ENCODE data around the gene AP2S1. TPM values are rescaled to one million over a fixed set of nuclear protein-coding genes. Genes with fewer than 3 reads are reported as not detected.

AP2S1 gene
- total and polyA plus RNA-seq, 2 donors from 2014 or later, result 105 to 226 TPM

- Histone ChIP-seq H3K36me3 (ENCODE audit: control insufficient read depth in 2 of 3, insufficient read depth in 3 of 3, low read length in 3 of 3) (no peaks in the 10 kb centered on the region), H3K27me3 (ENCODE audit: control insufficient read depth, insufficient read depth, low read length) (no peaks in the 10 kb centered on the region), H3K9me3 (ENCODE audit: control insufficient read depth in 2 of 3, insufficient read depth in 1 of 3, low read length in 3 of 3) (no peaks in the 10 kb centered on the region), H3K4me3 (ENCODE audit: low read length in 3 of 3) (peak within 1 kb of the TSS; percentile 64 to 94 (median 91)), H3K4me1 (ENCODE audit: control insufficient read depth in 2 of 3, insufficient read depth in 2 of 3, low read depth in 1 of 3, low read length in 3 of 3) (peaks cover 6 to 24% (median 21%) of the 10 kb centered on the region in 3 donors), H3K9ac (ENCODE audit: low read length in 3 of 3) (peak within 1 kb of the TSS; percentile 2 to 78 (median 76)), H3K27ac (ENCODE audit: low read depth in 2 of 2, low read length in 2 of 2) (peak within 1 kb of the TSS; percentile 93 to 96)
- no peak for TF ChIP-seq CTCF (IDR thresholded peaks at IDR 0.05; ENCODE audit: borderline replicate concordance, extremely low read depth, insufficient read depth)
- FAIRE-seq, result no peak
- intact Hi-C loops (cut with DNase I), result loop anchor here (5.0 kb wide), 1 partner anchor 126 kb away; no protein-coding TSS in a partner anchor
- DNase-seq, result peak in 4 of 5 donors; percentile 42 to 93 (median 84)
These were observed 10.4 kb upstream of the AP2S1 start, which contains the start of gene ARHGAP35 for GRCh38 chr19:46860846-46861690. Gene ARHGAP35 (plus strand): TSS chr19:46860997. CDS start chr19:46918676, 57,679 bp downstream.

- no peaks in the 10 kb centered on the region for H3K36me3 ChIP-seq (ENCODE audit: control insufficient read depth in 2 of 3, insufficient read depth in 3 of 3, low read length in 3 of 3)
- H3K4me1 ChIP-seq (ENCODE audit: control insufficient read depth in 2 of 3, insufficient read depth in 2 of 3, low read depth in 1 of 3, low read length in 3 of 3), result peaks cover 6 to 24% (median 20%) of the 10 kb centered on the region in 3 donors
These were observed 9.6 kb upstream of the AP2S1 start for GRCh38 chr19:46860125-46860845.

DNA sequence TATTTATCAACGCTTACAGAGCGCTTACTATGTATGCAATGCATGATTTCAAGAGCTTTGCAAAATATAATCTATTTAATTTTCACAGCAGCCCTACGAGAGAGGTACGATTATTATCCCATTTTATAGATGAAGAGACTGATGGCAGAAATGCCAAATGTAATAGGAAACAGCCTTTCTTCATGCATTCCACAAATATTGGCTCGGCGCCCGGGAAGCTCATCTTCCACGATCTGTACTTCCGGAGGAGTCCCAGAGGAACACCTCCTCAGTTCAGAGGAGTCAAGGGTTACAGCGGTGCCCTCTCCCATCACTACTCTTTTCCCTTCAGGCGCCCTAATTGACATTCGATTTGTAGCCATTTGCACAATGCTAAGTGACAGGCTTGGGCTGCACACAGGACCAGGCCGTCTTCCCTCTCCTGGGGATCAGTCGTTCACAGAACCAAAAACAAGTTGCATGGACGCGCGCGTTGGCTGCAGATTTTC lies 9.0 kb upstream of the AP2S1 start:
- no peaks in the 10 kb centered on the region for H3K9me3 ChIP-seq (ENCODE audit: control insufficient read depth in 2 of 3, insufficient read depth in 1 of 3, low read length in 3 of 3)
- peak overlapping the region; percentile 77 to 93 for H3K27ac ChIP-seq (ENCODE audit: low read depth in 2 of 2, low read length in 2 of 2)
- TF ChIP-seq CTCF (IDR thresholded peaks at IDR 0.05; ENCODE audit: borderline replicate concordance, extremely low read depth, insufficient read depth), result no peak
- no peaks in the 10 kb centered on the region for H3K36me3 ChIP-seq (ENCODE audit: control insufficient read depth in 2 of 3, insufficient read depth in 3 of 3, low read length in 3 of 3)
- intact Hi-C loops (cut with DNase I), result loop anchor here (5.0 kb wide), 1 partner anchor 128 kb away; no protein-coding TSS in a partner anchor
- peaks cover 4 to 21% (median 20%) of the 10 kb centered on the region in 3 donors for H3K4me1 ChIP-seq (ENCODE audit: control insufficient read depth in 2 of 3, insufficient read depth in 2 of 3, low read depth in 1 of 3, low read length in 3 of 3)
- H3K9ac ChIP-seq (ENCODE audit: low read length in 3 of 3), result peak overlapping the region in 1 of 3 donors; percentile 23
- FAIRE-seq (no peak), DNase-seq (peak in 1 of 5 donors; percentile 93)
- no peaks in the 10 kb centered on the region for H3K27me3 ChIP-seq (ENCODE audit: control insufficient read depth, insufficient read depth, low read length)
- H3K4me3 ChIP-seq (ENCODE audit: low read length in 3 of 3), result peak overlapping the region; percentile 42 to 75 (median 61)

More at GRCh38 chr19:46860125-46860845, 9.6 kb upstream of the AP2S1 start:
- H3K4me3 ChIP-seq (ENCODE audit: low read length in 3 of 3), result peak overlapping the region; percentile 63 to 75 (median 64)
- peak overlapping the region in 2 of 3 donors; percentile 44 to 57 for H3K9ac ChIP-seq (ENCODE audit: low read length in 3 of 3)
- FAIRE-seq (peak; percentile 93), DNase-seq (peak; percentile 99)
- no peak for TF ChIP-seq CTCF (IDR thresholded peaks at IDR 0.05; ENCODE audit: borderline replicate concordance, extremely low read depth, insufficient read depth)
- H3K27me3 ChIP-seq (ENCODE audit: control insufficient read depth, insufficient read depth, low read length), result no peaks in the 10 kb centered on the region
- intact Hi-C loops (cut with DNase I), result loop anchor here (5.0 kb wide), 1 partner anchor 127 kb away; no protein-coding TSS in a partner anchor
- peak overlapping the region; percentile 93 to 96 for H3K27ac ChIP-seq (ENCODE audit: low read depth in 2 of 2, low read length in 2 of 2)
- no peaks in the 10 kb centered on the region for H3K9me3 ChIP-seq (ENCODE audit: control insufficient read depth in 2 of 3, insufficient read depth in 1 of 3, low read length in 3 of 3)

All from kidney (tissue), 14 donors.